ENCODE results near the gene SLIT1.

SLIT1 gene

GRCh38 chr10:97185326-97186058, at the start of gene SLIT1:
TSS of gene SLIT1 (minus strand) at chr10:97185959. CDS start at chr10:97185674, 285 bp downstream.
- Histone ChIP-seq H3K36me3 (replicated peaks) (no peaks in the 10 kb centered on the region), H3K4me3 (ENCODE audit: low read depth, low read length) (no peak within 1 kb of the TSS), H3K27me3 (replicated peaks) (peaks cover 45% of the 10 kb centered on the region), H3K27ac (no peak within 1 kb of the TSS)
- DNase-seq, result no peak
- in situ Hi-C loops (cut with HindIII; ENCODE audit: low pct_ligation_motif_present, low sequenced_read_pairs), result no loop called here
- TF ChIP-seq, protein P1, sequence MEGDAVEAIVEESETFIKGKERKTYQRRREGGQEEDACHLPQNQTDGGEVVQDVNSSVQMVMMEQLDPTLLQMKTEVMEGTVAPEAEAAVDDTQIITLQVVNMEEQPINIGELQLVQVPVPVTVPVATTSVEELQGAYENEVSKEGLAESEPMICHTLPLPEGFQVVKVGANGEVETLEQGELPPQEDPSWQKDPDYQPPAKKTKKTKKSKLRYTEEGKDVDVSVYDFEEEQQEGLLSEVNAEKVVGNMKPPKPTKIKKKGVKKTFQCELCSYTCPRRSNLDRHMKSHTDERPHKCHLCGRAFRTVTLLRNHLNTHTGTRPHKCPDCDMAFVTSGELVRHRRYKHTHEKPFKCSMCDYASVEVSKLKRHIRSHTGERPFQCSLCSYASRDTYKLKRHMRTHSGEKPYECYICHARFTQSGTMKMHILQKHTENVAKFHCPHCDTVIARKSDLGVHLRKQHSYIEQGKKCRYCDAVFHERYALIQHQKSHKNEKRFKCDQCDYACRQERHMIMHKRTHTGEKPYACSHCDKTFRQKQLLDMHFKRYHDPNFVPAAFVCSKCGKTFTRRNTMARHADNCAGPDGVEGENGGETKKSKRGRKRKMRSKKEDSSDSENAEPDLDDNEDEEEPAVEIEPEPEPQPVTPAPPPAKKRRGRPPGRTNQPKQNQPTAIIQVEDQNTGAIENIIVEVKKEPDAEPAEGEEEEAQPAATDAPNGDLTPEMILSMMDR (IDR thresholded peaks at IDR 0.05; ENCODE audit: low read depth, low read length, missing control alignments), result no peak

- in situ Hi-C loops (cut with HindIII; ENCODE audit: low pct_ligation_motif_present, low sequenced_read_pairs), result no loop called here
- no peaks in the 10 kb centered on the region for H3K27me3 ChIP-seq (replicated peaks)
- no peak overlapping the region for H3K4me3 ChIP-seq (ENCODE audit: low read depth, low read length)
- no peak for DNase-seq
- H3K27ac ChIP-seq, result no peak overlapping the region
- no peaks in the 10 kb centered on the region for H3K36me3 ChIP-seq (replicated peaks)
- TF ChIP-seq, protein P1 (IDR thresholded peaks at IDR 0.05; ENCODE audit: low read depth, low read length, missing control alignments), result no peak
Measured at GRCh38 chr10:97235353-97235752, 49.6 kb upstream of the SLIT1 start.

GRCh38 chr10:97234400-97234799, 48.6 kb upstream of the SLIT1 start:
- TF ChIP-seq, protein P1 (IDR thresholded peaks at IDR 0.05; ENCODE audit: low read depth, low read length, missing control alignments), result peak; percentile 36
- in situ Hi-C loops (cut with HindIII; ENCODE audit: low pct_ligation_motif_present, low sequenced_read_pairs), result no loop called here
- Histone ChIP-seq H3K4me3 (ENCODE audit: low read depth, low read length) (no peak overlapping the region), H3K36me3 (replicated peaks) (no peaks in the 10 kb centered on the region), H3K27ac (no peak overlapping the region), H3K27me3 (replicated peaks) (no peaks in the 10 kb centered on the region)
- peak; percentile 15 for DNase-seq

- Histone ChIP-seq H3K27ac (no peak overlapping the region), H3K4me3 (ENCODE audit: low read depth, low read length) (no peak overlapping the region), H3K27me3 (replicated peaks) (no peaks in the 10 kb centered on the region), H3K36me3 (replicated peaks) (peaks cover 4% of the 10 kb centered on the region)
- DNase-seq, result no peak
- in situ Hi-C loops (cut with HindIII; ENCODE audit: low pct_ligation_motif_present, low sequenced_read_pairs), result no loop called here
- TF ChIP-seq, protein P1 (IDR thresholded peaks at IDR 0.05; ENCODE audit: low read depth, low read length, missing control alignments), result no peak
Measured at GRCh38 chr10:97230146-97230545, 44.4 kb upstream of the SLIT1 start.

GRCh38 chr10:97229322-97230015, 43.7 kb upstream of the SLIT1 start:
- in situ Hi-C loops (cut with HindIII; ENCODE audit: low pct_ligation_motif_present, low sequenced_read_pairs), result no loop called here
- Histone ChIP-seq H3K4me3 (ENCODE audit: low read depth, low read length) (no peak overlapping the region), H3K27ac (no peak overlapping the region), H3K27me3 (replicated peaks) (no peaks in the 10 kb centered on the region), H3K36me3 (replicated peaks) (peaks cover 4% of the 10 kb centered on the region)
- DNase-seq, result no peak
- TF ChIP-seq, protein P1 (IDR thresholded peaks at IDR 0.05; ENCODE audit: low read depth, low read length, missing control alignments), result no peak

All from brain microvascular endothelial cell (primary cell).